CD4-positive, alpha-beta T cell treated with Interleukin-6 for 4 hours (primary cell): ENCODE data around the gene CAMK1.

Source experiments
- DNase-seq: peaks from one replicate; pipeline ENCODE4 v3.0.0-alpha.2; 2020; ENCODE audit warnings: mixed read lengths

CAMK1 gene

DNA sequence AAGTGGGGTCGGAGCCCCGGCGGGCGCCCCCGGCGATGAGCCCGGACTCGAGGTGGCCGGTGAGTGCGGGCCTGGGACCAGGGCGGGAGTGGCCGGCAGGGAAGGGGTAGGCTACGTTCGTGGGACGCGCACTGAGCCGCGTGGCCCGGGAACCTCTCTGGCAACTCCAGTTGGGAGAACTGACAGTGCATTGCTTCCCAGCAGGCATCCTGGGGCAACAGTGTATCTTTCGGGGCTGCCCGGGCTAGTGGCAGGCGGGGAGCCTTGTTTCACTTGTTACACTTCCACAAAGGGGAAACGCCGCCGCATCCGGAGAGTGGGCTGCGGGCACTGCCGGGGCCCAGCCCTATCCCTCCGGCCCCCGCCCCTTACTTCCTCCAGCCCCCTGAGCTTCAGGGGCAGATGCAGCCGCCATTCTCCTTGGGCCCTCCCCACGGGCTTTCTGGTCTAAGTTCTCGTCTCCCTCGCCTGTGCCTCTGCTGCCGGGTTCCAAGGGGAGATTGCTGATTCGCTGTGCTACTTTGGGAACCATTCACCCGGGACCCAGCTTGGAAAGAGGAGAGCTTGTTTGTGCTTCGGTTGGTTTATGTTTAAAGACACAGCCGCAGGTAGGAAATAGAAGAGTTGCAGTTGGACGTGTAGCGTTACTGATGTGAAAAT lies 37.5 kb downstream of the CAMK1 start:
- peak; percentile 43 for DNase-seq

DNA sequence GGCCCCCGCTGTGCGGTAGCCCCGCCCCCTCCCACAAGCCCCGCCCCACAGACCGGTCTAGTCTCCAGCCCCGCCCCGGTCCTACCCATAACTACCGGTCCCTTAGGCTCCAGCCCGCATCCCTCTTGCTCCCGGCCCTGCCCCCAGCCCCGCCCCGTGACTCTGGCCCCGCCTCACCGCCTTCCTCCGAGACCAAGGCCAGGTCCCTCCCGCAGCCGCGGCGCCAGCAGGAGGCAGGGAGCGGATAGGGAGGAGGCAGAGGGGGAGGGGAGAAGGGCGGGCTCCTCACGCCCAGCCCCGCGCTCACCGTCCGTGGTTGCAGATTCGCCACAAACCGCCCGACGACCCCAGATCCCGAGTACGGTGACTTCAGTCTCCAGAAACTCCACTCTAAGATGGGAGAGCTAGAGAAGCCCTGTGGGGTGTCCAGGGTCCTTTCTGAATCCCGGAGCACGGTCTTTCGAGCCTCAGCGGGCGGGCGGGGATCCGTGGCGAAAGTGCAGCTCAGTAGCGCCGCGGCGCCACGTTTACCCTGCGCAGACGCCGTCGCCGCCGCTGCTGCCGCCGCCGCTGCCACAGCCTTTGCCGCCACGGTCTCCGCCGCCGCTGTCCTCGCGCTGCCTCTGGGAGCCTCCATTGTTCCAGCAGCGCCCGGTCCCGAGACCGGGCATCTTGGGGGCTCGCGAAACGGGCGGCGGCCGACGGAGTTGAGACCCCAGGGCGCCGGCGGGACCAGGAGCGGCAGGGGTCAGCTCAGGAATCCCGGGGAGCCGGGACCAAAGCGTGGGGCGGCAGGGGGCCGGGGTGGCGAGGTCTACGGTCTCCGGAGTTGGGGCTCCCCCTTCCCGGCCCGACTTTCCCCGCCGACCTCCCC lies 38.3 kb downstream of the CAMK1 start, which contains the start of gene BRPF1:
Gene BRPF1, plus strand, starts transcription at position 530 of the 874 bp plus-strand sequence. CDS start 2,406 bp downstream, outside the sequence.
- peak; percentile 100 for DNase-seq

DNA sequence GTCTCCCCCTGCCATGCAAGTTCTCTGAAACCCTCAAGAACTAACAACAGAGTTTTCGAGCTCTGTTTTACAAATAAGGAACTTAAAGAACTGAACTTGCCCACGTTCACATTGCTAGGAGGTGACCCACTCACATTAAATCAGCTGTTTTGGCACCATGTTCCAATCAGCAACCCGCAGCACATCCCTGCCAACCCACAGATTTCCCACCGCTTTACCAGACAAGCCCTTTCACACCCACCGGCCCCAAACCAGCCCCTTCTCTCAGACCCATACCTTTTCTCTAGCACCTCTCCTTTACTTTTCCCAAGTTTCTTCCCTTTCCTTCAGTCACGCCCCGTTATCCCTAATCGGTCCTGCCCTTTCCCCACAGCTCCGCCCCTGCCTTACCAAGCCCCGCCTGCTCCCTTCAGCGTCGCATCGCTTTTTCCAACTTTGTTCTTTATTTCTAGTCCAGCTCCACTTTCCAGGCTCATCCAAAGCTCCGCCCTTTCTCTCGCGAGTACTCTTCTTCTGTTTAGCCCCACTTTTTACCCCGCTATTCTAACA lies 39.0 kb downstream of the CAMK1 start:
- no peak for DNase-seq

DNA sequence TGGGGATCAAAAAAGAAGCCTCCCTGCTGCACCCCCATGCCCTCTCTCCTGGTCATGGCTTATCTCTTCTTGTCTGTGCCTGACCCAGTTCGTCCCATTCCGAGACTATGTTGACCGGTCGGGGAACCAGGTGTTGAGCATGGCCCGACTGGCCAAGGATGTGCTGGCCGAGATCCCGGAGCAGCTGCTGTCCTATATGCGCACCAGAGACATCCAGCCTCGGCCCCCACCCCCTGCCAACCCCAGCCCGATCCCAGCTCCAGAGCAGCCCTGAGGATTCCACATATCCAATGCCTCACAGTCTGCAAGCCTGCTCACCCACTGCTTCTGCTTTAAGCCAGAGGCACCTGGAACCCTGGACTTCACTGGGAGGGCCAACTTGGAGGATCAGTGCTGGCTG lies 40.3 kb downstream of the CAMK1 start:
- no peak for DNase-seq

DNA sequence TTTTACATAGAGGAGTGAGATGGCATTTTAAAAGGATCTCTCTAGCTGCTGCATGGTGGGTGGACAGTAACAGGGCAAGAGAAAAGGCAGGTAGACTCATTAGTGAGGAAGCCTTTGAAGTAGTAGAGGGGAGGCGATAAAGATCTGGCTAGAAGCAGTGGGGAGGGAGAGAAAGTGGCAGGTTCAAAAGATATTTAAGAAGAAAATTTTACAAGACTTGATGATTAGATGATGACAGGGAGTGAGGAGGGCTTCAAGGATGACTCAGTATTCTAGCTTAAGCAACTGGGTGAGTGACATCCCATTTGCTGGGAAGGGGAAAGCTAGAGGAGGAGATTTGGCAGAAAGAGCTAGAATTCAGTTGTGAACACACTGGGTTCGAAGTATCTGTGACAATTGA lies 42.0 kb downstream of the CAMK1 start:
- no peak for DNase-seq

DNA sequence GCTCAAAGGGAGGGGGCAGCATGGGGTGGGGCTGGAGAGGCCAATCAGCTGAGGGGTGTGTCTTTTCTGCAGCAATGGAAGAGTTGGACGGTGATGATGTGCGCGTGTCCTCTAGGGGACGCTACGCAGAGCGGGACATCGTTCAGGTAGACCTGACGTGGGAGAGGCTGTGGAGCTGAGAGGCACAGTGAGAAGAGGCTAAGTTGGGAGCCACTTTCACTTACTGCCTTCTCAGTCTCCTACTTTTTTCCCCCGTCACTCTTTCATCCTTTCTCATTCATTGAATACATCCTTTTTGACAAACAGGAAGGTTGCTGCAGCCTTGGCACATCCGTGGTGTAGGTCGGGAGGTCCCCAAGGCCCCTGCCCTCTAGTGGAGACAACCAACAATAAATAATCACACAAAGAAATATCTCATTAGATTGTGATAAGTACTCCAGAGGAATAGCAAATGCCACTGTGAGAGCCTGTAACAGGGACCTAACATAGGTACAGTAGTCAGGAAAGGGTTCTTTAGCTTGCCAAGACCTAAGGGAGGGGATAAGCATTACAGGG lies 42.6 kb downstream of the CAMK1 start:
- peak; percentile 71 for DNase-seq

DNA sequence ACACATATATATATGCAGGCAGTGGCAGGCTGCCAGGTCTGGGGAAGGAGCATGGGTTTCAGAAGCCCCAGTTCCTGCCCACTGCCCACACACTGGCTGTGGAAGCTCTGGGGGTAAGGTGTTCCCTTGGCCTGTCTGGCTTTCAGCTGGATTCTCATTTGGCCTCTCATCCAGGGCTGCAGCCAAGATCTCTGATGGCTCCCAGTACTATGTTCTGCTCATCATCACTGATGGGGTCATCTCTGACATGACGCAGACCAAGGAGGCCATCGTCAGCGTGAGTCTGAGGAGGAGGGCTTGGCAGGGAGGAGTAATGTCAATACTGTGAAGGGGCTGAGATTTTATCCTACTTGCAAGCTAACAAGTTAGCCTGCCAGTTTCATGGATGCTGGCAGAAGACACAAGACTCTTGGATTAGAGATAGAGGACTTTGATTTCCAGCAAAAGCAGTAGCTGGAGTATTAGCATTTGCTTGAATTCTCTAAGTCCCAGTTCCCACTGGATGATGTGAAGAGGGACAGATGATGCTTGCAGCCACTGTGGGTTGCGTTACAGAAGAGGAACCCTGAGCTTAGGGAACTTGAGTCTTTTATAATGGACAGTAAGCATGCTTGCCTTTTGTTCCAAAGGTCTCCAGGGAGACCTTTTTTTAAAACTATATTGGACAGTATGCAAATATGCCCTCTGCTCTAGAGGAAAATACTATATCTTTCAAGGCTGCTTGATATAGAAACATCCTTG lies 43.8 kb downstream of the CAMK1 start:
- DNase-seq: no peak

DNA sequence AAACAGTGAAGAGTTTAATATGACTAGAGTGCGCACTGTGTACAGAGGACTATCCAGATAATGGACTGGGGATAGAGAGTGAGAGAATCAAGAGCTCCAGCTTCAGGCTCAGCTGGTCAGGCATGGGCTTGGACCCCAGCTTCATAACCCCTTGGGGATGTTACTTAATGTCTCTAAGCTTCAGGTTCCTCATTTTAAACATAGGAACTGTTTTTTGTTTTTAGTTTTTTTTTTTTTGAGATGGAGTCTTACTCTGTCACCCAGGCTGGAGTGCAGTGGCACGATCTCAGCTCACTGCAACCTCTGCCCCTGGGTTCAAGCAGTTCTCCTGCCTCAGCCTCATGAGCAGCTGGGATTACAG lies 48.1 kb downstream of the CAMK1 start:
- DNase-seq: no peak

DNA sequence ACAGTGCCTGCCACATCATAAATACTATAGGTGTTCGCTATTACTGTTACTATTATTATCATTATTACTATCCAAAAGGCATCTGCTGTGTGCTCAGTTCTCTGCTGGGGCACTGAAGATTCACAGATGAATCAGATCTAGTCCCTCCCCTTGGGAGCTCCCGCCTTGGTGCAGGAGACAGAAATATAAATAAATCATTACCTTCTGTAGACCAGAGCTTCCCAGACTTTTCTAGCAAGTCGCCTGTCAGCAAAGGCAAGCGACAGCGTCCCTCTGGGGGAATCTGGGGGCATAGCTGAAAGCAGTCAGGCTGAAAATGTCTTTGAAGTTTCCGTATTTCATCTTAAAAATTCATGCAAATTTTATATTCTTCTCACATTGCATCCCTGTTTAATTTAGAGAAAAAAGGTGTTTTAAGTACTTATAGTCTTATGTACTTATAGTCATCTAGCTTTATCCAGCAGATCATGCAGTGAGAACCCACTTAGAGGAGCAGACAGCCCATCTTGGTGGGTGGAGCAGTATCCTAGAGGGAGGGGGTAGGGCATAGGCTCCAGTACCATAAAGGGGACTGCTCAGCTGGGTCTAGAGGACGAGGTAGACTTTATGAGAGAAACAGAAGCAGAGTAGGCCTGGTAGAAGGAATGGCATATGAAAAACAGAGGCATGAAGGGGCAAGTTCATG lies 48.6 kb downstream of the CAMK1 start:
- no peak for DNase-seq

DNA sequence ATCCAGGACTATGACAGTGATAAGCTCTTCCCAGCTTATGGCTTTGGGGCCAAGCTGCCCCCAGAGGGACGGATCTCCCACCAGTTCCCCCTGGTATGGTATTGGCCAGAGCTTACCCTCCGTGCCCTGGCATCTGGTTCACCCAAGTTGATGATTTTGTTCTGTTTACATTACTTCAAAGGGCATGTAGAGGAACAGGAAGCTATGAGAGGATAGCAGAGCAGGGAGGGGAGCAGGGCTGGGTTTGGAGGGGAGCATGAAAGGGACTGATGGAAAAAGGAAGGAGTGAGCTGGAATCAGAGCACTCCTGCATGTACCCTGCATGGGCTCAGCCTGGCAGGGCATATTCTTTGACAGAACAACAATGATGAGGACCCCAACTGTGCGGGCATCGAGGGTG lies 51.6 kb downstream of the CAMK1 start:
- no peak for DNase-seq

DNA sequence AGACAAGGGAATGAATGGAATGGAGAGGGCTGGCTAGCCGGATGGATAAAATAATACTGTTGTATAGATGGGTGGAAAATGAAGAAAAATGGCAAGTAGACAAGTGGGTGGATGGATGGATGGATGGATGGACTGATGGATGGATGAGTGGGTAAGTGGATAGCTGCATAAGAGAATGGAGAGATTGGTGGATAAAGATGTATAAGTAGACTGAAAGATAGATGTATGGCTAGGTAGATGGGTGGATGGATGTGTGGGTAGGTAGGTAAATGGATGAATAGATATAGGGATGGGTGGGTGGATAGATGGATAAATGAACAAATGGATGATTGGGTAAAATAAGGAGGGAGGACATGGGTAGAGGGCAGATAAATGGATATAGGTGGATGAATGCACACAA lies 52.2 kb downstream of the CAMK1 start:
- no peak for DNase-seq

DNA sequence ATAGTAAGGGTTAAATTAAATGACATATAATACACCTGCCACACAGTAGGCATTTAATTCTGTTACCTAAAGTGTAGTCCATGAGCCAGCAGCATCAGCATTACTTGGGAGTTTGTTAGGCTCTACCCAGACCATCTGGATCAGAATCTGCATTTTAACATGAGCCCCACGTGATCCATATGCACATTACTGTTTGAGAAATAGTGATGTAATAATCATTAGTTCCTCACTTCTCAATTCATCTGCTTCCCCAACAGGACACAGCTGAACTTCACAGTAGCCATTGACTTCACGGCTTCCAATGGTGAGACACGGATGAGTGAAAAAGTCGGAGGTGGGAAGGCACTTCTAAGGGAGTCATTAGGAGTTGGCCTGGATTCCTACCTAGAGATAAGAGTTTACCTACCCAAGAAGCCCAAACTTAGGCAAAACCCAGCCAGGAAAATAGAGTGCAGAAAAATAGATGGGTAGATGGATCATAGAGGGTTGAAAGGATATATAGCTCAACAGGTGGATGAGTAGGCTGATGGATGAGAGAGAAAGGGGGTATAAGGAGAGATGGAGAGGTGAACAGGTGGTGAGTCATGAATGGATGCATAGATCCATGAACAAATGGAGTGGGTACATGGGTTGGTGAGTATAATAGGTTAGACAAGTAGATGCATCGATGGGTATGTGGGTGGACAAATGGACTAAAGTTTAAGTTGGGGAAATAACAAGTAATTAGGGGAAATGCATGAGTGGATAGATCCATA lies 52.8 kb downstream of the CAMK1 start:
- DNase-seq: no peak

DNA sequence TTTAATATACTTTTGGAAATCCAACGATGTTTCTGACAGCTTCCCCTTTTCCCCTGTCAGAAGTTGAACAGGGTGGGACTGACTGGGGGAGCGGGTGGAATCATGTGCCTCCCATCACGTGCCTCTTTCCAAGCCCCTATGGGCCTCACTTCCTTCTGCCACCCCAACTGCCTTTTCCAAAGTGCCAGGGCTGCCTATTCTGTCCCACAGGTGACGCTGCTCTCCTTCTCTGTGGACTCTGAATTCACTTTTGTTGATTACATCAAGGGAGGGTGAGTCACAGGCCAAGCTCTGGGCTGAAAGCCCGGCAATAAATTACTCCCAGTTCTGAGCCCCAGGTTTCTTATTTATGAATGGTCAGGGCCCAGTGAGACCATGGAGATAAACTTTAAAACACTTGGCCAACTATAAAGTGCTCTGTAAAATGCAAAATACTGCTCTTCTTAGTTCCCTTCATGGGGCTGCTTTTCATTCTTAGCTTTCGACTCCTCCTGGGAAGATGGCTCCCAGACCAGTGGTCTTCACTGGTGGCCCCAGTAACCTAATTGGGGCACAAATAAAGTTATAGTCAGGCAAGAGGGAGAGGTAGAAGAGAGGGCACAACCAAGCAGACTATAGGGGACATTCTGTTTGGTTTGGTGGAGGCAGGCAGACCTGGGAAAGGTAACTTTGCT lies 53.8 kb downstream of the CAMK1 start:
- peak; percentile 42 for DNase-seq

DNA sequence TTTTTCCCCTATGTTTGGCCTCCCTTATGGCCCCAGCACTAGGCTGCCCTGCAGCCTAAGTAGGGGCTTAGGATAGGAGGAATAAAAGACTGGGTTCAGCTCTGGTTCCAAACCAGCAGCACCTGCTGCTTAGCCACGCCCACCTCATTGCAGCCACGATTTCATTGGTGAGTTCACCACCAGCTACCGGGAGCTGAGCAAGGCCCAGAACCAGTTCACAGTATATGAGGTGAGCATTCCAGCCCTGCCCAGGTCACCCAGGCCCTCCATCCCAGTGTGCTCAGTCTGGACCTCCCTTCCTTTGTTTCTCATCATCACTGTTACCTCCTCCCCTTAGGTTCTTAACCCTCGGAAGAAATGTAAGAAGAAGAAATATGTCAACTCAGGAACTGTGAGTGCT lies 54.6 kb downstream of the CAMK1 start:
- no peak for DNase-seq

DNA sequence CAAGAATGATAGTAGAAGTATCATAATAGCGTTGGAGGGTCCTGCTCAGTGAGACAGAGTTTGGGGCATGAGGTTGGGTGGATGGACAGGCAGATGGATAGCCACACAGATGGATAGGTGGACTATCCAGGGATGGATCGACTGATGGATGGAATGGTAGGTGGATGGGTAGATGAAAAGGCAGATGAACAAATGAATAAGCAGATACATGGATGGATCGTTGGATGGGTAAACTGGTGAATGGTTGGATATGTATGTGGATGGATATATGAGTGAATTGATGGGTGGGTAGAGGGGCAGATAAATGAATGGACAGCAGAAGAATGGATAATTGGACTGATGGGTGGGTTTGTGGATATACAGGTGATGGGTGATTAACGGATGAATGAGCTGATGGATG lies 56.6 kb downstream of the CAMK1 start:
- DNase-seq: no peak

DNA sequence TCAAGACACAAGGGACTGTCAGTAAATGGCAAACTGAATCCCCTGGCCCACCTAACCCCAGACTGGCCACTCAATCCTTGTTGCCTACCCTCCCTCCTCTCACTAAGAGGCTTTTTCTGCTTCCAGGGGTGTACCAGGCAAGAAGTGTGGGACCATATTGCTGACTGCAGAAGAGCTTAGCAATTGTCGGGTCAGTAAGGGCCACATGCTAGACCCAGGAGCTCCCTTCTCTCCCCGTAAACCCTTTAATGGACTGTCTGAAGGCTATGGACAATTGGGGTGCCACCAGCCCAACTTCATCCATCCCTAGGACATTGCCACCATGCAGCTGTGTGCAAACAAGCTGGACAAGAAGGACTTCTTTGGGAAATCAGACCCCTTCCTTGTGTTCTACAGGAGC lies 57.3 kb downstream of the CAMK1 start:
- DNase-seq: no peak

DNA sequence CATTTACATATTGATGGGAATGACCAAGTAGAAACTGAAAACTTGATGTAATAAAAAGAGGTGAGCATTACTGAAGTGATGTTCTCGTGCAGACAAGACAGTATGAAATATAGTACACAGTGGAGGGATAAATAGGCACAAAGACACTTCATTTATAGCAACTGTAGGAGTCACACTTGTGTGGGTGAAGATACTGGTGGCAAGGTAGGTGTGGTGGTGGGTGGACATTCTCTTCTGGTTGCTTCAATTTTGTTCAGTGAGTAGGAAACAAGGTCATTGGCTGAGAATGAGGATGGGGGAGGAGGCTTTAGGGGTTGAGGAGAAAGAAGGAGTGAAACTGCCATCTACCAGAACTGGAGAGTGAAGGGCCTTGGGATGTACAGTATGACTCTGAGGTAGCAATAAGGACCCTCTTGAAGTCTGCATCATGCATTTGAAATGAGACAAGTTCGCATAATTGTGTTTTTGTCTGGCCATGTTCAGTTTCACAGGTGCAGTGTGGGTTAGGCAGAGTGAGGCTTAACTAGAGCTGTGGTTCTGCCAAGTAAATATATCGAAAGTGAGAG lies 59.5 kb downstream of the CAMK1 start:
- no peak for DNase-seq
